Choroid plexus epithelial cell (primary cell): ENCODE results near the gene FAM151B.
"Not testable (repeated sequence)": the region's sequence is repeated elsewhere in the genome, so short reads cannot be mapped to it uniquely, and the experiment has no call there.

Source experiments
- DNase-seq: peaks from one replicate; pipeline ENCODE4 v3.0.0-alpha.2; 2010; ENCODE audit warnings: low read depth
- H3K4me3 ChIP-seq: 2 replicates; pipeline ENCODE4 v1.5.1; 2011; ENCODE audit warnings: low read depth, mild to moderate bottlenecking, control low read depth, low read length, moderate library complexity
- TF ChIP-seq, protein P1 (sequence below): conservative IDR thresholded peaks from 2 replicates; pipeline ENCODE4 v1.5.1; 2011; ENCODE audit warnings: low read depth, mild to moderate bottlenecking, control low read depth, inconsistent platforms, low read length, moderate library complexity

Gene FAM151B

DNA sequence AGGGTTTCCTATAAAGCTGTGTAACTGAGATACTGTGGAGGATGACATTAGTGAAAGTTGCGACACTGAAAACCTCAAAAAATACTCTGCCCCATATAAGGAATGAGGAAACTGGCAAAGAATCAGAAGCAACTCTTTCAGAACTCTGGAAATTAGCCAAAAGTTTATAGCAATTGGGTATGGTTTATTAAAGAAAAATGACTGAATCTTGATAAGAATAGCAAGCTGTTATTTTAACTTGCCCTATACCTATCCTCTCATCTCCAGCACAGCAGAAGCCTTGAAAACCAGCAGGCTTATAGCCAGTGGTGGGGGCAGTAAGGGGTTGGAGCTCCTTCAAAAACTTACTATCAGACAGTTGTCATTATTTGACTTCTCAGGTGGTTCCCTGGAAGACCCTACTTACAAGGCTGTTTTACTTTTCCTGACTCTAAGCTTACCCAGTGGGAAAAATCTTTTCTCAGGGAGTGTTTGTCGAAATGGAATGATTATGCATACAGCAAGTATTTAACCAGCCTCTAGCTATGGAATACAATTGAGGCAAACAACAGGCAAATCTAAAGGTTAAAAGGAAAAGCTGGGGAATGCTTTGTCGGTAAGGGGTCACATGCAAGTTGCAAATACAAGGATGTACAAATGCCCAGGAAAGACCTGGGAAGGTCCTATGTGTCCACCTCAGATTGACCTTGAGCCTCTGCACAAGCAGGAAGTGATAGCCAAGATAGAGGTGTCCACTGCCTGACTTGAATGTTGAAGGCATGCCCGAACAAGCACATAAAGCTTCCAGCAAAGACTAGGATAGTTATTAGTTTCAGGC is 21.0 kb upstream of the FAM151B start:
- peak; percentile 89 for DNase-seq
- no peak overlapping the region for H3K4me3 ChIP-seq
- TF ChIP-seq, protein P1, sequence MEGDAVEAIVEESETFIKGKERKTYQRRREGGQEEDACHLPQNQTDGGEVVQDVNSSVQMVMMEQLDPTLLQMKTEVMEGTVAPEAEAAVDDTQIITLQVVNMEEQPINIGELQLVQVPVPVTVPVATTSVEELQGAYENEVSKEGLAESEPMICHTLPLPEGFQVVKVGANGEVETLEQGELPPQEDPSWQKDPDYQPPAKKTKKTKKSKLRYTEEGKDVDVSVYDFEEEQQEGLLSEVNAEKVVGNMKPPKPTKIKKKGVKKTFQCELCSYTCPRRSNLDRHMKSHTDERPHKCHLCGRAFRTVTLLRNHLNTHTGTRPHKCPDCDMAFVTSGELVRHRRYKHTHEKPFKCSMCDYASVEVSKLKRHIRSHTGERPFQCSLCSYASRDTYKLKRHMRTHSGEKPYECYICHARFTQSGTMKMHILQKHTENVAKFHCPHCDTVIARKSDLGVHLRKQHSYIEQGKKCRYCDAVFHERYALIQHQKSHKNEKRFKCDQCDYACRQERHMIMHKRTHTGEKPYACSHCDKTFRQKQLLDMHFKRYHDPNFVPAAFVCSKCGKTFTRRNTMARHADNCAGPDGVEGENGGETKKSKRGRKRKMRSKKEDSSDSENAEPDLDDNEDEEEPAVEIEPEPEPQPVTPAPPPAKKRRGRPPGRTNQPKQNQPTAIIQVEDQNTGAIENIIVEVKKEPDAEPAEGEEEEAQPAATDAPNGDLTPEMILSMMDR, result no peak

DNA sequence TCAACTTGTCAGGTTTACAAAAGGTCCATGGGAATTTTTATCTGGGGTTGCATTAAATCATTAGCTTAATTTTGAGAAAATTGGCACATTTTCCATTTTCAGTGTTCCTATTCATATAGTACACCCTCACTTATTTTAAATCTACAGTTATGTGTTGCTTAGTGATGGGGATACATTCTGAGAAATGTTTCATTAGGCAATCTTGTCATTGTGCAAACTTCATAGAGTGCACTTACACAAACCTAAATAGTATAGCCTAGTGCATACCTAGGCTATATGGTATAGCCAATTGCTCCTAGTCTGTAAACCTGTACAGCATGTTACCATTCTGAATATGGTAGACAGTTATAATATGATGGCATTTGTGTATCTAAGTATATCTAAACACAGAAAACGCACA is 19.8 kb upstream of the FAM151B start:
- TF ChIP-seq, protein P1, result no peak
- peak; percentile 20 for DNase-seq

DNA sequence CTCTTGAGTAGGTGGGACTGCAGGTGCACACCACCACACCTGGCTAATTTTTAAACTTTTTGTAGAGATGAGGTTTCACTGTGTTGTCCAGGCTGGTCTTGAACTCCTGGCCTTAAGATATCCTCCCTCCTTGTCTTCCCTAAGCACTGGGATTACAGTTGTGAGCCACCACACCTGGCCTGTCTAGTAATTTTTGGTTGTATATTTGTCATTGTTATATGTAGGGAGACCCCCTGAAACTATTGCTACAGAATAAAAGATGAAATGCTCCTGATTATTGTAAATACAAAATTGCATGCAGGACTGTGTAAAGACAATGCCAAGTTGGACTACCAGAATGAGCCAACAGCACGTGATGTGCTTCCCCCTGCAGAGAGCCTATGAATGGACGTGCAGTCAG is 17.3 kb upstream of the FAM151B start:
- H3K4me3 ChIP-seq, DNase-seq: not testable (repeated sequence)

More for the DNA sequence above, 19.8 kb upstream of the FAM151B start:
- no peak overlapping the region for H3K4me3 ChIP-seq

DNA sequence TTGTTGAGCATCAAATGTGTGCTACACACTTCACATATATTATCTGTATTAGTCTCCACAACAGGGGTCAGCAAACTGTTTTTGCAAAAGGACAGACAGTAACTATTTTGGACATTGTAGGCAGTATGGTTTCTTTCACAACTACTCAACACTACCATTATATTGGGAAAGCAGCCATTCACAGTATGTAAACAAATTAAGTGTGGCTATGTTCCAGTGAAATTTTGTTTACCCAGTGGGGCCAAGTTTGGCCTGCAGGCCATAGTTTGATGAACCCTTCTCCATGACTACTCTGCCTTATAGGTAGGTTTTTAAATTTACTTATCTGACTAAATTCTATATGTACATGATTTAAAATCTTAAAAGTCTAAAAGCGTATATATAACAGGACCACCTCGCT is 13.0 kb upstream of the FAM151B start:
- DNase-seq, result peak; percentile 15
- TF ChIP-seq, protein P1, result no peak
- no peak overlapping the region for H3K4me3 ChIP-seq

DNA sequence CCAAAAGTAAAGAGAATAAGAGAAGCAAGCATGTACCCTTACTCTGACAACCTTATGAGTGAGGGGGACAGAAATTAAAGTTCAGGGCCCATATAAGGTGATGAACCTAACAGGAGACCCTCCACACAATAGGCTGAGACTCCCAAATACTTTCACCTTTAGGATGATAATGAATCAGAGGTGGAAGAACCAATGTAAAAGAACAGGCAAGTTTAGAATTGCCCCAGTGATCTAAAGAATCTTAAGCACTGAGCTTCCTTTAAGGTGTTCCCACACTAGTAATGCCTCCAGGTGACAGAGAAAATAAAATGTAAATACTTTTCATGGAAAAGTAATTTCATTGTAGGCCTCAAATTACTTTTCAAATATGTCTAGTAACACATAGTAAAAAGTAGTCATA is 8.2 kb upstream of the FAM151B start:
- TF ChIP-seq, protein P1, result no peak
- H3K4me3 ChIP-seq, result no peak overlapping the region
- no peak for DNase-seq

DNA sequence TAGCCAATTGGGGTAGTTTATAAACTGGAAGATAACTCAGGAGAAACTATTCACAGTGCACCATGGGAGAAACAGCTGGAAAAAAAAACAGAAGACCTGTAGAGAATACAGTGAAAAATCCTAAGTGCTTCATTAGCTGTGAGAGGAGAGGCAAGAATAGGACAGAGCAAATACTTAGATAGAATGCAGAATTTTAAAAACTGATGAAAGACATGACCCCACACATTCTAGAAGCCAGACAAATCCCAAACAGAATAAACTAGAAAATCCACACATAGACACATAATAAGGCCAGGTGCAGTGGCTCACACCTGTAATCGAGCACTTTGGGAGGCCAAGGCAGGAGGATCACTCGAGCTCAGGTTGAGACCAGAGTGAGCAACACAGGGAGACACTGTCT is 7.5 kb upstream of the FAM151B start:
- TF ChIP-seq, protein P1, result no peak
- H3K4me3 ChIP-seq, result no peak overlapping the region

DNA sequence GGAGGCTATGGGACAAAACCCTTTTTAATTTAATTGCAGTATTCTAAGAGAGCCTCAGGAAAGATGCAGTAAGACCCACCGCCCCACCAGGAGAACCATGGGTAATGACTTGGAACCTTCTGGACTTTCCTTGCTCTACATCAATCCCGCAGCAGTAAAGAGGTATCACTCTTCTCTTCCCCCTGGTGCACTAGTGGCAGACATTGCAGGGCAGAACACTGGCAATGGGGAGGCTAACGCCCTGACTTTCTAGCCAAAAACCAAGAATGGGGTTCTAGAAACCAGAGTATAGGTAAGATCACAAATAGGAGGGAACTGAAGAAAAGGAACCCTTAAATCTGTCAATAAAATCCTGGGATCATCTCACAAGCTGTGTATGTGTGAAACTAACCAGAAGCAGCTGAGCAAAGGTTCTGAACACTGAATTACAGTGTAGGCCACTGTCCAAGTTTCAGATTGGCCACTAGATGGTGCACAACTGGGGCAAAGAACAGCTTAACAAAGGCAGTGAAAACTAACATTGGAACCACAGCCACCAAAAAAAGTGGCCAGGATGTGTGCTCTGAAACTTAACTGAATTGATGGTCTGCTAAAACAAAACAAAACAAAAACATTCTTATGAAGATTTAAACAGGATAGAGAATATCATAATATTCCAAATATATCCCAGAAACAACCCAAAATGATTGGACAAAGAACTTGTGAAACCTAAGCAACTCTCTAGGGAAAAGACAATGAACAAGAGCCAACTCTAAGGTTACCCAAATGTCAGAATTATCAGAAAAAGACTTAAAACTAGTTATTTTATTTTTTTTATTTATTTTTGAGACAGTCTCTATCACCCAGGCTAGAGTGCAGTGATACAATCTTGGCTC is 6.6 kb upstream of the FAM151B start:
- TF ChIP-seq, protein P1, result peak; percentile 94

More for the DNA sequence above, 7.5 kb upstream of the FAM151B start:
- DNase-seq, result no peak

More for the DNA sequence above, 6.6 kb upstream of the FAM151B start:
- no peak overlapping the region for H3K4me3 ChIP-seq
- peak; percentile 81 for DNase-seq
